Left renal pelvis (tissue), 4 donors: ENCODE measurements around the gene ATP2A3. TPM values are rescaled to one million over a fixed set of nuclear protein-coding genes. Genes with fewer than 3 reads are reported as not detected.
A peak's percentile ranks its signal among the peaks of the same experiment; 100 is the strongest.

Experiments used
- DNase-seq, 4 donors: peaks; one replicate each; pipeline ENCODE4 v3.0.0-alpha.2; 2013; ENCODE audit warnings: low read depth in 4 of 4, low spot score in 3 of 4
- polyA plus RNA-seq, 4 donors: library from polyadenylated mRNA; unstranded; fragments of 120-200 nt; gene quantifications; one replicate each; pipeline ENCODE4 v1.2.1, GENCODE V29; 2013; ENCODE audit not compliant: insufficient read length in 4 of 4

ATP2A3 gene
- polyA plus RNA-seq, result 1 to 10 TPM; 3.1 to 7.0 (median 4.5) TPM

GRCh38 chr17:3964203-3965117 is at the start of gene ATP2A3:
ATP2A3 (minus strand) TSS chr17:3964437; CDS start chr17:3964291, 146 bp downstream.
- no peak for DNase-seq

GRCh38 chr17:4010754-4011153 is 46.5 kb upstream of the ATP2A3 start:
- DNase-seq, result no peak

DNA sequence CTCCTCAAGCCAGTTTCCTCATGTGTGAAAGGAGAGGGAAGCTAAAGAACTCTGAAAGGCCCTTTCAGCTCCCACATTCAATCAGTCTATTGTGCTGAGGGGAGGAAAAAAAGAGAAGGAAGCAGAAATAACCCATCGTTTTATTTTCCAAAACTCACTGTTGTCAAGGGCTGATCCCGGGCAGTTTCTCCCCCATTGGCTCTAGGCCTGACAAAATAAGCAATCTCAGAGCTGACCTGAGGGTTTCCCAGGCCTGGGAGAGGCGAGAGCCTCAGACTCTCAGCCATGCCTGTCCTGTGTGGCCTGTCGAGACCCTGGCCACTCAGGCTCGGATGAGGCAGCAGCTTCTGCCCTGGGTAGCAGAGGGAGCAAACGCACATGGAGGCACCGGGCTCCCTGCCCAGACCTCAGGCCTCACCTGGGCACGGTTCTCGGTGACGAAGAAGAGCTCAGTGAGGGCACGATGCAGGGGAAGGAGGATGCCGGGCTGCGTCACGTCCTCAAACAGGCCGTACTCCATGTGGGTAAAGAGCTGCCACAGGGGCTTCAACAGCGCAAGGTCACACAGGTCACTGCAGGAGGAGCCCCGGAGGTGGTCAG is 45.0 kb upstream of the ATP2A3 start:
- no peak for DNase-seq

DNA sequence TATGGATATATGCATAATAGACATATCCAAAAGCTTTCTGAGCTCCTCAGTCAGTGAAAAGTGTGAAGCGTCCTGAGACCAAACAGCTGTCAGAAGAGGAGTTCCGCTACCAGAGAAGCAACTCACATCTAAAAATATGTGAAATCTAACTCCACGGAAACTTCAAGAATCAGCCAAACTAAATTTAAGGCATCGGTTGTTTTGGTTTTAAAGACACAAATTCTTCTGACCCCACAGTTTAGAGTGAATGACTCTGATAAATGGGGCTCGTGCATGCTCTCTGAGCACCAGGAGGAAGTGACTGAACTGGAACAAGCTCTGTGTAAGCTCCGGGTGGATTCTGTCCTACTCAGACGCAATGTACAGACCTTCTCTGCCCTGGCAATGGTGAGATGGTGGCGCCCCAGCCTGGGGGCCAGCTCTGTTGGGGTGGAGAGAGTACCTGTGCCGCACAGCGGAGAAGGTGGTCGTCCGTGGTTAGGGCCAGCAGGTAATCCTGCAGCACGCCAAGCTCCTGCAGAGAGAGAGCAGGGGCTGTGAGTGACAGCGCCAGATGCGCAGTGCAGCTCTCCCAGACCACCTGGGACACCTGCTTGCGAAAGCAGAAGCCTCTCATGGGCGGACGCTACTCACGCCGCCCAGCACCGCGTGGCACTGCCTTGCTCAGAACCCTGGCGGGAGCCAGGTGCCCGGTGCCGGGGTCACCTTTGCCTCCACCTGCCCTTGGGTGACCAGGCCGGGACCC is 44.4 kb upstream of the ATP2A3 start:
- peak in 1 of 4 donors; percentile 39 for DNase-seq

DNA sequence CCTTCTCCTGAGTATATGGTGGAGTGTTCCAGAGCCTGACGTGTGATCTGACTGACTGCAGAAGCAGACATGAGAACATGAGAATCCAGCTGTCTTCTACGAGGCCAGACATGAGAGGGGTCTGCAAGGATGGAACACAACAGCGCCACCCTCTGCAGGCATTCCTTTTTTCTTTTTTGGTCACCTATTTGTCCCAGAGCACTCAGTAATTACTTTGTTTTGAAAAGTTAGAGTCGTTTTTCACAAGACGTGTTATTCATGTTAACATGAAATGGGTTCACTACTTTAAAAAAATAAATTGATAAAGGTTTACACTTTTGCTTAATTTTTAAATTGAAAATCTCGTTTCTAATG is 43.8 kb upstream of the ATP2A3 start:
- DNase-seq, result no peak

GRCh38 chr17:4007346-4008081 is 43.3 kb upstream of the ATP2A3 start:
- DNase-seq, result no peak

DNA sequence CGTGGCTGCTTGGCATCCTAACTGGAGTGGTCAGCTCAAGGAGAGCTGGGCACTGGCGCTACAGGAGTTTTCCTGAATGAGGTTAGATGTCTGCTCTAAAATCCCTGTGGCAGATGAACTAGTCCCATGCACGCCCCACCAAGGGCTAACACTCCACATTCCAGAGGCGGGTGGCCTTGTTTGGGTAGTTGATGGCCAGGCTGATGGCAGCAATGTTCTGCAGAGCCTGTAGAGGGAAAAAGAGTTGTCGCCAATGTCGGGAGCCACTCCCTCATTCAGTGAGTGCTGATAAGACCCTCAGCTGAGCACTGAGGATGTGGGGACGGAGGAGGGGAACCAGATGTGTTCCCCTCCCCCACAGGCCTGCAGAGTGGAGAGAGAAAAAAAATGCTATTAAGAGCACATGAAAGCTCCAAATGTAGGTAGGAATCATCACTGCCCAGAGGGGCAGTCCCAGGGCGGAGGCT is 42.5 kb upstream of the ATP2A3 start:
- no peak for DNase-seq

GRCh38 chr17:4006165-4006589 is 41.9 kb upstream of the ATP2A3 start:
- DNase-seq, result no peak

DNA sequence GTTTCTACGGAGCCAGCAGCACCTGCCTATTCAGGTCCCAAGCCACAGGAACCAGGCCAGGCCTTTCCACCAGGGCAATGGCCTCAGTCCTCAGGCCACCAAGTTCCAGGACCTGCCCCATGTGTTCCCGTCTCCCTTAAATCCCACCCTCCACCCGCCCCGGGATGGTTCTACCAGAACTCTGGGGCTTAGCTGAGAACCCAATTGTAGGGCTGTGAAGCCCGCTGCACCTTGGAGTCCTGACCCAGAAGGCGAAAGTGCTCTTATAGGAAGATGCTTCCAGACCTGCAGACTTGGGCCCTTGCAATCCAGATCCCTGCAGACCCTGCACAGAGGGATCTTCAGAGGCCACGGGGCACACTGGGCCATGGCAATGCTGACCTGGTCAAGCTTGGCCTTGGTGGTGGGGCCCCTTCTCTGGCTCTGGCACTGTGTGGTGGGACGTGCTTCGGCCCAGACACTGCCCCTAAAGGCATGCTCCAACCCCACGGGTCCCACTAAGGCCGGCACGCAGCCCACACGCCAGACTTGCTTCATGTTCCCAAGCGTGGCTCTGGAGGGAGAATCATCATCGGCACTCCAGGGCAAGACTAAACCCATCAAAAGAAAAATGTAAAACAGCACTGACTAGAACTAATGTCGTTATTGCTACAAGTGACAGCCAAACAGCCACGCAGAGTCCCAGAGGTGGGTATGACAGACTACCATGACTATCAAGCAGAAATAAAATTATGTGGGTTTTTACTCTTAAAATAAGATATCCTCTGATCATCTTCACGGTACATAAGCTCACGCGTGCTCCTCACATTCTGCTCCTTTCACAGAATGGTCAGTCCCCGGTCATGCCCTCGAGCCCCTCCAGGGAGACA is 41.3 kb upstream of the ATP2A3 start:
- no peak for DNase-seq

GRCh38 chr17:4004517-4005295 is 40.5 kb upstream of the ATP2A3 start:
- peak in 2 of 4 donors; percentile 36 to 45 for DNase-seq

- DNase-seq, result no peak
Observed at GRCh38 chr17:4003501-4004421, 39.5 kb upstream of the ATP2A3 start.

DNA sequence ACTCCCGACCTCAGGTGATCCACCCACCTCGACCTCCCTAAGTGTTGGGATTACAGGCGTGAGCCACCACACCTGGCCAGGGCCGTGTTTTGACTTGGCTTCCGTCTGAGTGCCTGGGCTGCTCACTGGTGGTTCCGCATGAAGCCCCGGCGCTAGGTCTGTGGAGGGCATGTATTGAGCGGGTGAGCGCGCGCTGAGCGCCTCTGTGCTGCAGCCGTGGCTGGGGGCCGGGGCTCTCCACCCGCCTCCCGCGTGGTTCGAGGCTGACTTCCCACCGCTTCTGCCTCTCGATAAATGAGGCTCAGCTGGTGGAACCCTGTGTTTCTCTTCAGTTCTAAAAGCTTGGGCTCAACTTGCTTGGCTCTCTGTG is 38.9 kb upstream of the ATP2A3 start:
- no peak for DNase-seq

DNA sequence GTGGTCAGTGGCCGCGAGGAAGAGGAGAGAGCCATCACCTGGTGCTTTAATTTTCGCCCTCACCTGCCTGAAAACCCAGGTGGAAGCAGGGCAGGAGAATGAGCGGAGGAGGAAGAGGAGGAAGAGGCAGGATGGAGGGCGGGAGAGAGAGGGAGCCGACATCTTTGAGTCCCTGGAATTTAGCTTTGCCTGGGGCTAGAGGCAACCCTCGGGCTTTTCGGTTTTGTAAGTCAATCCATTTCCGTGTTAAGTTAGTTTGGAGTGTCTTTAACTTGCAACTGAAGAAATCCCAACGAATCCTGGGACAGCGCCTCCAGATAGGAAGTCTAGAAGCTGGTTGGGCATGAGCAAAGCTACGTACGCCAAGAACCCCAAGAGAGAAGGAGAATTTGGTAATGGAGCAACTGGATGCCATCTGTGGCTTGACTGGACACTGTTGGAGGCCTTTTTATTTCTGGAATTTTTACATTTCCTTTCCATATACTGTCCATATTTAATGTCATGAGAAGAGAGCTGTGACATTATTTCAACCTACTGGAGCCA is 36.9 kb upstream of the ATP2A3 start:
- DNase-seq, result no peak

DNA sequence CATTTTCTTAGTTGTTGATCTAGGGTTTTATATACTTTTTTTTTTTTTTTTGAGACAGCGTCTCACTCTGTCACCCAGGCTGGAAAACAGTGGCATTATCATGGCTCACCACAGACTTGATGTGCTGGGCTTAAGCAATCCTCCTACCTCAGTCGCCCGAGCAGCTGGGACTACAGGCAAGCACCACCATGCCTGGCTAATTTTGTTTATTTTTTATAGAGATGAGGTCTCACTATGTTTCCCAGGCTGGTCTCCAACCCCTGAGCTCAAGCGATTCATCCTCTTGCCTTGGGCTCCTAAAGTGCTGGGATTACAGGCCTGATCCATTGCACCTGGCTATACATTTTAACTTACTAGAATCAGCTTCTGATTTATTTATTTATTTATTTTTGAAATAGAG is 34.2 kb upstream of the ATP2A3 start:
- no peak for DNase-seq

DNA sequence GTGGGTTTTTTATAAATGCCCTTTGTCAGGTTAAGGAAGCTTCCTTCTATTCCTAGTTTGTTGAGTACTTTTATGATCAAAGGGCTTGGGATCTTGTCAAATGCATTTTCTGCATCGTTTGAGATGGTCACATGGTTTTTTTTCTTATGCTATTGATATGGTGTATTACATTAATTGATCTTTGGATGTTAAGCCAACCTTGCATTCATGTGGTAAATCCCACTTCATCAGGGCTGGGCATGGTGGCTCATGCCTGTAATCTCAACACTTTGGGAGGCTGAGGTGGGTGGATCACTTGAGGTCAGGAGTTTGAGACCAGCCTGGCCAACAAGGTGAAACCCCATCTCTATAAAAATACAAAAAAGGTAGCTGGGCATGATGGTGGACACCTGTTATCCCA is 30.8 kb upstream of the ATP2A3 start:
- no peak for DNase-seq

DNA sequence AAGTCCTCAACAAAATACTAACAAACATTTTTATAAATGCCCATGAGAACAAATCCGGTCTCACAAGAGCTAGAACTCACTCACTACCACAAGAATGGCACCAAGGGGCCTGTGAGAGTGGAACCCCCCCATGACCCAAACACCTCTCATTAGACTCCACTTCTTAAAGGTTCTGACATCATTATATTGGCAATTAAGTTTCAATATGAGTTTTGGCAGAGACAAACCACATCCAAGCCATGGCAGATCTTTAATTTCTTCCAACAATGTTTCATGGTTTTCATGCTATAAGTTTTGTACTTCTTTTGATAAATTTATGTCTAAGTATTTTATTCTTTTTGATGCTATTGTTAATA is 30.0 kb upstream of the ATP2A3 start:
- DNase-seq, result no peak

DNA sequence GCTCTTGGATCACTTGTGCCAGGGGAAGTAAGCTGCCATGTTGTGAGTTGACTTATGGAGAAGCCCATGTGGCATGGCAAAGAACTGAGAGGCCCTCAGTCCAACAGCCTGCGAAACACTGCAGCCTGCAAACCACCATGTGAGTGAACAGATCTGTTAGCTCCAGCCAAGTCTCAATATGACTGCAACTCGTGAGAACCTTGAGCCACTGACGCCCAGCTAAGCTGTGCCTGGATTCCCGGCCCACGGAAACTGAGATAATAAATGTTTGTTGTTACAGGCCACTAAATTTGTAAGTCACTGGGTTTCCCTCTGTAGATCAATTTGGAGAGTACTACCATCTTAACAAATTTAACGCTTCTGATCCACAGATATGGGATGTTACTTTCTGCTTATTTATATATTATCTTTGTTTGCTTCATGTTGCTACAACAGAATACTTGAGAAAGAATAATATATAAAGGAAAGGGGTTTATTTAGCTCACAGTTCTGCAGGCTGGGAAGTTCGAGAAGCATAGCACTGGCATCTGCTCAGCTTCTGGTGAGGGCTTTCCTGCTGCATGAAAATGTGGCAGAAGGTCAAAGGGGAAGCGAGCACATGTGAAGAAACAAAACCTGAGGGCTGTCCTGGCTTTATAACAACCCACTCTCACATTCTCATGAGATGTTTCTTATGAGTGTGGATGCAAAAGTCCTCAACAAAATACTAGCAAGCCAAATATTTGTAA is 29.4 kb upstream of the ATP2A3 start:
- DNase-seq, result no peak
